Daoy (cell line): ENCODE measurements around the gene HMCES. TPM values are rescaled to one million over a fixed set of nuclear protein-coding genes. Genes with fewer than 3 reads are reported as not detected.
A peak's percentile ranks its signal among the peaks of the same experiment; 100 is the strongest.

Source experiments
- DNase-seq: peaks from one replicate; pipeline ENCODE4 v3.0.0-alpha.2; 2015; ENCODE audit warnings: low read depth
- total RNA-seq: library from RNA; depleted of rRNA; stranded (reverse); fragments of >200 nt; shearing (Covaris generic); gene quantifications from 2 replicates; pipeline ENCODE4 v1.2.3, GENCODE V29; 2014

Gene HMCES
- total RNA-seq, 1 experiment from 2014 or later = 35.8 TPM

DNA sequence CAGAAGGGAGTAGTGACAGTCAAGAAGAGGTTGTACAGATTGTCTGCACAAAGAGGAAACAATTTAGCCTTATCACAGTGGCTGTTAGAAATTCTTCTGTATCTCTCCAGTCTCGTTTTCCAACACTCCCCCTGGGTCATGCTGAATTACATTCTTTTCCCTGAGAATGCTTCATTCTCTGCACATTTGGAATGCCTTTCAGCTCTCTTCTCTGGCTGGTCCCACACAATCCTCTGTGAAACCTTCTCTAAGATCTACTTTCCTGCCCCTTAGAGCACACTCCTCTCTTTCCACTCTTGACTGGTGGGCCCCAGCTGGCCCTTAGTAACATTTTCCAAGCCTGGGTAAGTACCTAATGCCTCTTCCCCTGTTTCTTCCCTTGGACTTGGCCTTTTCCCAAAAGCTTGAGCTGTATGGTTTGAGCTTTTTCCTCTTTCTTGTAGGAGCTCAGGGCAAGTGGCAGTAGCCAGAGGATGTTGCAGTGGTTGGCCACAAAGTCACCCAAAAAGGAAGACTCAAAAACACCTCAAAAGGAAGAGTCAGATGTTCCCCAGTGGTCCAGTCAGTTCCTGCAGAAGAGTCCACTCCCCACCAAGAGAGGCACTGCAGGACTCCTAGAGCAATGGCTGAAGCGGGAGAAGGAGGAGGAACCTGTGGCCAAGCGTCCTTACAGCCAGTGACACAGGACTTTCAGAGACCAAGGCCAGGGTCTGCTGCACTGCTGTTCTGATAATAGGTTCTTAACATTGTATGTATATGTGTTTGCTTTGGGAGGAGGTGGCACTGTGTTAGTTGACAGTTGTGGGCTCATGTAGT is 25.7 kb downstream of the HMCES start:
- DNase-seq = no peak

DNA sequence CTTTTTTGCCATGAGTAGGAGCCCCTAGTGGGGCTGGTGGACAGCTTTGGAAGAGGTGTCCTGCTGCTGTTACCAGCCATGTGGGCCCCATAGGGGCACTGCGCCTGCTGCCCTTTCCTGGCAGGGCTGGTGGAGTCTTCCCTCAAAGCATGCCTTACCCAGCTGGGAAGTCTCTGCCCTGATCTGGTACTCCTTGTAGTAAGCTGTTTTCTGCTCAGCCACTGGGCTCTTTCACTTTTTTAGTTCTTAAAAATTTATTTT is 26.2 kb downstream of the HMCES start:
- DNase-seq = no peak

DNA sequence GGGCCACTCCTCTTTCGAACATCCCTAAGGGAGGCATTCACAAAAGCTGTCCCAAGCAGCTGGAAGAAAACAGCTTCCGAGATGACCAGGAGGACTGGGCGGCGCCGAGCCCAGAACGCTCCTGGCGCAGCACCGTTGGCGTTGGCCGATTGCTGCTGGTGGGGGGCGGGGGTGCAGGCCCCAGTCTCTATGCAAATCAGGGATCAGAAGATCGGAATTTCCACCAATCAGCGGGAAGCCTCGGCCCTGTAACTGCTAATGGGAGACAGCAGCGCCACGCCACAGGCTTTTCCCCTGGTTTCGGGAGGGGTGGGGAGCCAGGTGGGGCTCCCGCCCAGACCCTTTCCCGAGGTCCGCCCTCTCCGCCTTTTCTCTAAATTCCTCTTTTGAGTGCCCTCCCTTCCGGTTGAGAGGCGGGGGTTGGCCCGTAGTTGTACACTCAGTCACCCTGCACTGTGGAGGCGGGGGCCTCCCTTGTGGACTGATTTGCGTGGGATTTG is 27.0 kb downstream of the HMCES start:
- peak; percentile 84 for DNase-seq

DNA sequence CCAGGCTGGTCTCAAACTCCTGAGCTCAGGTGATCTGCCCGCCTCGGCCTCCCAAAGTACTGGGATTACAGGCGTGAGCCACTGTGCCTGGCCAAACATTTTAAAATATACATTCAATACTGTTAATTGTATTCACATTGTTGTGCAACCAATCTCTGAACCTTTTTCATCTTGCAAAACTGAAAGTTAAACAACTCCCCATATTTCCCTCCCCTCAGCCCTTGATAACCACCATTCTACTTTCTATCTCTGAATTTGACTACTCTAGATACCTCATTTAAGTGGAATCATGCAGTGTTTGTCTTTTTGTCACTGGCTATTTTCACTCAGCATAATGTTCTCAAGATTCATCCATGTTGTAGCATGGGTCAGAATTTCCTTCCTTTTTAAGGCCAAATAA is 30.0 kb downstream of the HMCES start:
- no peak for DNase-seq

DNA sequence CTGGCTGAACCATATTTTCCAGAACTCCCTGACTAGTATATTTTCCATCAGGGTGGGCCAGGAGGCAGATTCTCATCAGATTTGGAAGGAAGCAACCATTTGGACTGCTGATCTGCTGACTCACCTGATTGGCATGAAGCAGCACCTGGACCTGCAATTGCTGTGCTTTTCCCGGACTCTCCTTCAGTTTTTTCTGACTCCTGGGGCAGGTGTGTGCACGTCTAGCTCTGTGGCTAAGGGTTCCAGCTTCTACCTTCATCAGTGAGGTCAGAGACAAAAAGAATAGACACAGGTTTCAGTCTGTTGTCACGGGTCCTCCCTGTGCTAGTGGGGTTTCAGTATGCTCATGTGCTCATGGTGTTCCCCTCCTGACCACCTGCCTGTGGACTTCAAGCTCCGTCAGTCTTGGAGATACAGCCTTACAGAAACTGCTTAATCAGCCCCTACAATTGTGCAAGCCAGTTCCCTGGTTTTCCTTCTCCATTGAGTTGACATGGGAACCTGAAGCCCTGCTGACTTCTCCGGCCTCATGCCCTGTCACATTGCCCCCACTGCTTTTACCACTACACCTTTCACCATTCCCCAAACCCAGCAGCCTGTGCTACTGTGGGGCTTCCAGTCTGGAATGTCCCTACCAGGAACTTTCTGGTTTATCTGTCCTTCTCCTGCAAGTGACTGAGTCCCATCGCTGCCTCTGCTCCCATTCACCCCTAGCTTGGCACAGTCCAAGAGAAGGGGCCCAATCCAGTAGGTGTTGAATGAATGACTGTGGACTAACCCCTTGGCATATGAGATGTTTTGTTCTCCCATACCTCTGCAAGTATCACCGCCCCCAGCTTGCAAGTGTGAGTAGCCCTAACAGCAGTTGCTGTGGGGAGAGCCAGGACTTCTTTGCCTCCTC is 31.7 kb downstream of the HMCES start:
- DNase-seq = no peak

DNA sequence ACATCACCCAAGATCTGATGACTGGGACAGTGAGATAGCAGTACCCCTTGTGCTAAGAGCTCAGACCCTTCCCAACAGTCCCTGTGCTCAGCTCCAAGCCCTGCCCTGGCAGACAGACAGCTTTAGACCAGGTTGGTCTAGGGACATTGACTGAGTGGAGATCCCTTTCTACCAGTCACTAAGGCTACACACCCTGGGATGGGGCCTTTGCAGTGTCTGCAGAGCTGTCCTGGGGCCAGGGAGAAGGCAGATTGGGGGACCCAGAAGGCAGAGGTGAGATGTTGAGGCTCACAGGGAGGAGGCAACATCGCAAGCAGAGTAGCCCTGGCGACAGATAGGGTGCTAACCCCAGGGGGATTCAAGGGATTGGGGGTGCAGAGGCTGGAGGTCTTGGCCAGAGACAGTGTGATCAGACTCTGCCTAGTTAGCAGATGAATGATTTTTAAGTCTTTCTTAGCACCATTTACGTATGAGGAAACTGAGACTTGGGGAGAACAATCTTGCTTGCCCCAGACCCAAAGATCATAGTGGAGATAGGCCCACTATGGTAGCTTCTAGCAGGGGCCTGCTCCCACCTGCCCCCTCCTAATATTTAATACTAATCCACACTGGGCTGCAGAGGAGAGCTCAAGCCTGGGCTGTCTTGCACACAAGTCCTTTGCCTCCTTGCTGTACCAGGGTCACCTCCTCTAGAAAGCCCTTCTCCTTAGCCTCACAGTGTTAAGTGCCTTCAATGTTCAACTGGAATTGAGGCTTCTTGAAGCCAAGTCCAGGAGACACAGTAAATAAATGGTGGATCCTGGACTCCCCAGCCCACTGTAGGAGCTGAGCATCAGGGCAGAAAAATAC is 32.6 kb downstream of the HMCES start:
- no peak for DNase-seq

DNA sequence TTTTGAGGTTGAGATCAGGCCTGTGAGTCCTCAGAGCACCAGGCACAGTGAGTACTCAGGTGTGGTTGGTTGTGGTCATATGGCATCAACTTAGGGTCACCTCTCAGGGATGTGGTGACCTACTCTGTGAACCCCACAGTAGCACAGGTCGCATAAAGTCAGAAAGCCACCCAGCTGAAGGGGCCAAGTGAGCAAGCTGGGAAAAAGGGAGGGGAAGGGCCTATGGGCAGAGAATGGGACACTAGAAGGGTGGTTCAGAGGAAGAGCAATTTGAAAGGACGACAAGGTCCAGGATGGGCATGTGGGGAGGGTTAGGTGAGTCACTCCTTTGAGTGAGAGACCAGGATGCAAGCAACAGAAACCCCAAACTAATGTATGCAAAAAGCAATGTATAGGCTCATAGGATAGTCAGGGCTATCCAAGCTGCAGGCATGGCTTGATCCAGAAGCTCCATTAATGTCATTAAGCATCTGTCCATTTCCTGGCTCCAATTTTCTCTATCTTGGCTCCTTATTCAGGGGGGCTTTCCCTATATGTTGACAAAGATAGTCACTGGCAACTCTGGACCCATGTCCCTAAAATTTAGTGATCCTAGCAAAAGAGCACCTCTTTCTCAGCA is 33.5 kb downstream of the HMCES start:
- no peak for DNase-seq

DNA sequence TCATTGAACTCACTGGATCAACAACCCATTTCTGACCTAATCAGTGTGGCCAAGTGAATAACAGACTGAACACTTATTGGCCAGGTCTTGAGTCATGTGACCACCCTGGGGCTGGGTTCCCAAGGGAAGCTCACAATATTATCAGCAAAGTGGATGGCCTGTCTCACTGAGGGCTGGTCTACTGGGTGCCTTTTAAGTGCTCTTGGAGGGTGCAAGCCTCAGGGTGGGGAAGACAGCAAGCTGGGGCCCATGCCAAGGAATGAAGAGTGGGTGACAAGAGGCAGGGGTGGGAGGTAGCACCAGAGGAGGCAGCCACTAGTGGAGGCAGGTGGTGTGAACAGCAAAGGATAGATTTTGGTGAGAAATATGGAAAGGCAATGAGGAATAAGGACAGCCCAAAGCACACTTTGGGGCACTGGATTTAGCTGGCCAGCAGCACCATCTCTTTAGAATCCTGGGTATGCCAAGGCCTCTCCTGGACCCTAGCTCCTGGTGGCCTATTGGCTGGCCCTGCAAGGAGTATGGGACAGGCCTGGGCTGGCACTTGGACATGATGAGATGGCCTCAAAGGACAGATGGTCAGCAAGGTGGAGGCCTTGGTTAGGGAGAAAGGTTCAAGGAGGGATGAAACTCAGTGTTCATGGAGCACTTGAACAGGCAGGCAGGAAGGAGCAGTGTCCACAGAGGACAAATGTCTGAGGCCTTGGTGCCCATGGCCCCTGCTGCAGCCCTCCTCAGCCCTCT is 34.2 kb downstream of the HMCES start:
- DNase-seq = no peak

DNA sequence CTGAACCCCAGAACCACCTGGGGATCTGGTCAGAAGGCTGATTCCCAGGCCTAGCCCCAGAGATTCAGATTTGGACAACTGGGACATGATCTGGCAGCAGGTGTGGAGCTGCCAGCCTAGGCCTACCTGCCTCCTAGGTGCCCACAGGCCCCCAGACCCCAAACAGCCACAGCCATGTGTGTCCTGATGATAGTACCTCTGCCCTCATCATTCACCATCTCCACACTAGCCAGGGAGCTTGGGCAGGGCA is 34.7 kb downstream of the HMCES start:
- DNase-seq = peak; percentile 15

DNA sequence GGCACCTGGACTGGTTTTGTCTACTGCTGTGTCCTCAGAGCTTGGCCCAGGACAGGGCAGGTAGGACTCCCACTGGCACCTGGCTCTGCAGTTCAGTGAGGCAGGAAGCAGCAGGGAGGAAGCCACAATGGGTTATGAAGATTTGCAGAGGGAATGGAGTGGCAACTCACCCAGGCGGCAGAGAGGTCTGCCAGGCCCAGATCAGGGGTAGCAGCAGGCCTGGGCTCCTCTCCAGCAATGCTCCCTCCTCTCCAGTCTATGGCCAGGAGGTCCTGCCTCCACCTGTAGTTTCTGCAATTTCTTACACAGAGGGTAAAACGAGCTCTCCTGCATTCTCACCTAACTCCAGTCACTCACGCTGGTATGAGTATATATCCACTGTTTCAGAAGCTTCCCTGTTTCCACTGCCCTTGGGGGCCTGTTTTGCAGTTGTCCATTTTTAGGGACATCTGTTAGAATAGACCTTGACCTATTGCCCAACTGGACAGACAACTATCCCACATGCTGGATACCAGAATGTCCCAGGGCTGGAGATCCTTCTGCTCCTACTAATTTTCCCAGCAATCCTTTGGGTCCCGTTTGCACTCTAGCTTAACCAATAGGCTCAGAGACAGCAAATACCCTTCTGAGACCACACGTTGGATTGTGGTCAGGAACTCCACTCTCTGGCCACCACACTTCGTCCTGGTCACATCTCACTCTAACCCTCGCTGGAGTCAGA is 35.2 kb downstream of the HMCES start:
- peak; percentile 27 for DNase-seq

DNA sequence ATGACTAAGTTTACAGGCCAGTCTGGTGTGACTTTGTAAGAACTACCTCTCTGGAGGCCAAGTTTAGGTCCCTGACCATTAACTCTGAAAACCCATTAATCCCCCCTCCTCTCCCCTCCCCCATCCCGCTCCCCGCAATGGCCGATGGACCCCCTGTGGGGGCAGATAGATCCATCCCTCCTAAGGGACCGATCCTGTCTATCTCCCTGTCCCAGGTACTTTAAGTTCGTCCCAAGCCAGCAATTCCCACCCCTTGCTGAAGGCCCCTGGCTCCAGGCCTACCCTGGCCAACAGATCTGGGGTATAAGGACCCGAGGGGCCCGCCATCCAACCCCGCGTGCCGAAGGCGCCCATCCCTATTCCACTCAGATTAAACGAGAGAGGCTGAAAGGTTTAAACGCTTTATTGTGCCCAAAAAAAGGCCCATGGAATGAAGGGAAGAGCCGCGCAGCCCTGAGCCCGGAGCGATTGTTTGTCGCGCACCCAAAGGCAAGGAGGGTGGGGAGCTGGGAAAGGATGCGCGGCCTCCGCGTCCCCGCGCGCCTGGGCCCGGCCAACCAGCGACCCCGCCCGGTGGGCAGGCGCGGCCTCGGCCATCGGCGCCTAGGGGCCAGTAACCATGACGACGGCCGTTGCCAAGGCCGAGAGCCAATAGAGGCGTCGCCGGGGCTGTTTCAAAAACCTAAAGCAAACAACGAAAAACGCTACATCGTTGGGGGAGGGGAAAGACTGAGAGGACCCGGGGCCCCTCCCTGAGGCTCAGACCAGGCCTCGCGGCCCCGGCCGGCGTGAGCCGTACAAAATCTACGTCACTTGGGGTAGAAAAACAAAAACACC is 35.9 kb downstream of the HMCES start:
- DNase-seq = peak; percentile 95

DNA sequence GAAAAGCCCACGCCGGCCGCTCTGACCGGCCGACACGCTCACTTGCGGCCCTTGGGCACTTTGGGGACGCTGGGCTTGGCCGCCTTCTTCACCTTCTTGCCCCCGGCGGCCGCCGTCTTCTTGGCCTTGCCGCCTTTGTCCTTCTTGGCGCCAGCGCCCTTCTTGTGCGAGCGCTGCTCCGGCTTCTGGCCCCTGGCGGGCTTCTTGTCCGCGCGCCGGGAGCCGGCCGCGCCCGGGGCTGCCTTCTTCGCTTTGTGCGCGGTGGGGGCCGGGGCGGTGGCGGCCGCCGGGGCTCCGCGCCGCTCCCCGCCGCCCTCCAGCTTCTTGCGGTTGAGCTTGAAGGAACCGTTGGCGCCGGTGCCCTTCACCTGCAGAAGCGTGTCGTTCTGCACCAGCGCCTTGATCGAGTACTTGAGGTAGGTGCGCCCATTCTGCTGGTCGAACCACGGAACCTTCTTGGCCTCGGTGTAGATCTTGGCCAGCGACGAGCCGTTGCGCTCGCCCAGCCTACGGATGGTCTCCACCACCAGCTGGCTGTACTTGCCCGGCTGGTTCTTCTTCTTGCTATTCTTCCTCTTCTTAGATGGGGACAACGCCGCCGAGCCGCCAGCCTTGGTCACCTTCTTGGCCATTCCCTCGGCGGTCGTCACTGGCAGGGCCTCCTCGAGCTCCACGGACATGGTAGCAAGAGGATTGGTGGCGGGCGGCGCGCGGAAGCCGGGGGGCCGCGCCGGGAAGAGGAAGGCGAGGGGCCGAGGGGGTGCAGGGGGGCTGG is 36.7 kb downstream of the HMCES start:
- peak; percentile 42 for DNase-seq

DNA sequence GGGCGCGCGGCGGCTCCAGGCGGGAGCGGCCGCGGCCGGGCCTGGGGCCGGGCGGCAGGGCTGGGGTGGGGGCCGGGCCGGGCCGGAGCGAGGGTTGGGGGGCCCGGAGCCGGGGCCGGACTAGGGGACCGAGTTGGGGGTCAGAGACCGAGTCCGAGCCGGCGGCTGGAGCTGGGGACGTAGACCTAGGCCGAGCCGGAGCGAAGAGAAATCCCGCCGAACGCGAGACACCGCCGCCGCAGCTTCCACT is 37.3 kb downstream of the HMCES start:
- DNase-seq = no peak

DNA sequence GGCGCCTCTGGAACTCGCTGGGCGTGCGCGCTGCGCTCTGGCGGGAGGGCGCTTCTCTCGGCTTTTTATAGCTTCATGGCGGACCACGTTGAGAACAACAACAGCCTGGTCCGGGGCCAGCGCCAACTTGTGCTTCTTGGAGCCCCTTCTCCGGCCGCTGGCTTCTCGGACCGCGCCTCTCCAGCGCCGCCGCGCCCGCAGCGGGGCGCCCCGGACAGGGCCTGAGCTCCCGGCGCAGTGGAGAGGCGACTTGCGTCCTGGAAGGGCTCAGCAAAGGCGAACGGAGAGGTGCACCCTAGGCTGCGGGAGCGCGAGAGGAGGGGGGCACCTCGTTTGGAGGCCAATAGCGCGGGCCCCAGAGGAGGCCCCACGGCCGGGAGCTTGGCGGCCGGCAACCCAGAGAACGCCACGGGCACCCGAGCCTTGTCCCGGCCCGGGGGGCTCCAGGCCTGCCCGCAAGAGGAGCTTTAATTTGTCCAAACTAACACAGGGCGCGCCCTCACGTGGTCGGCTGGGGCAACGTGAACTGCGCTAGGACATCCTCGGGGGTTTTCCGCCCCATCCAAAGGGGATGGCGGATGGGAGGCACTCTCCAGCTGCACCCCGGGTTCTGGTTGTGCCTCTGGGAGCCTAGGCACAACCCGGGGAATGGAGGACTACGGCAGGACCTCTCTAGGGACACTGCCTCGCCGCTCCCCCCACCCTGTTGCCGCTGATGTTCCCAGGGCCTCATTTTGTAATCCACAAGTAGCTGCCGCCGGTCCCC is 37.8 kb downstream of the HMCES start:
- DNase-seq = peak; percentile 87

DNA sequence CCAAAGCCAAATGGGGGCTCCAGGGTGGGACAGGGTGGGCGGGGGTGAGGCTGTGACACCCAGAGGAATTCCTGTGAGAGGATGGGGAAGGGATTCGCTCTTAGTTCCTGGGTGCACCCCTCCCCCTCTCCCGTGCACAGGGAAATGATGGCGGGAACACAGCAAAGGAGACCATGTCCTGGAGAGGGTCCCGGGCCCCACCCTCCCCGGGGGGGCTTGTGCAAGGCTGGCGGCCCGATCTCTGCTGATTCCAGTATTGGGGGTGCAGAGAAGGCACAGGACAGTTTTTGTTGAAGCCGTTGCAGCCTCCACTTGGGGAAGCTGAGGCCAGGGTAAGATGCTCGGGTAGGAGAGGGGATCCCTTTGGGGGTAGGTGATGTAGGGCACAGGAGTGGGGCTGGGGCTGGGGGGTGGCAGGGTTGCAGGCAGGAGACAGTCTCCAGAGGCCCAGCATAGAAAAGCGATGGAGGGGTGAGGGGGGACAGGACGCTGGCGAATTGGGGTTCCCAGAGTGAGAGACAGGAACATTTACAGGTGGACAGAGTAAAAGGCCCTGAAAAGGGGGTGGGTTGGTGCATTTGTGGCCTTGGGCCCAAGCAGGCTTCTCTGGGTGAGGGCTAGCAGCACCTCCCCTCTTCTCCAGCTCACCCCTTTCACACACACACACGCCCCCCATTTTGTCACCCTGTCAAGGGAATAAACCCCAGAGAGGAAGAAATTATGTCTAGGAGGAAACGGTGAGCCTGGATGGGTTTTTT is 38.5 kb downstream of the HMCES start:
- no peak for DNase-seq

DNA sequence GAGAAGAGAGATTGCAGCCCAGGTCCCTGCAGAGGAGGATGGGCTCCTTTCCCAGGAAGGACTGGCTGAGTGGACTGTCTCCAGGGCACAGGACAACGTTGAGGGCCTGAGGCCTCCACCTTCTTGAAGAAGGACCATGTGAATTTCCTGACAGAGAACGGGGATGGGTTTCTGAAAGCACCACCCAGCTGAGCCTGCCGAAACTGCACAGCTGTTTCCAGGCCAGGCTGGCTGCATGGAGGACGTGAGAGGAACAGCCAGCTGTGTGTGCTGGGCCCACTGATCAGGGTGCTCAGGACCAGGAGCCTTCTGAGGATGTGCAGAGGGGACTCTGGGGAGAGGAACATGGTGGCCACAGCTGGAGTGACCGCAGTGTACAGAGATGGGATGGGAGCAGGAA is 39.2 kb downstream of the HMCES start:
- no peak for DNase-seq

DNA sequence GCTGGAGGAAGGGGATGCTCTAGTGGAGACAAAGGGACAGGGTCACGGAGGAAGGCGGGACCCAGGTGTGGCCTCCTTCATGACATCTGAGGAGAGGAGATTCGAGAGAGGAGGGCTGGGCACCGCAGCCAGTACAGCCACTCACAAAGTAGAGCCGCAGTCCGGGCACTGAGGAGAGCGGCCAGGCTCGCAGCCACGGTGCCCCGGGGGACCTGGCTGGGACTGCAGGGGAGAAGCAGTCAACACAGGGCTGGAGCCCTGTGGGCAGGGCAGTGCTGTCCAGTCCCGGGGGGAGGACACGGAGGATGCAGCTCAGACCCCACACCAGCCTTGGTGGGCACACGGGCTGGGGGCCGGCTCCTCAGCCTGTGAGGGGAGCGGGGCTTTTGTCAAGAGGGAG is 40.3 kb downstream of the HMCES start:
- DNase-seq = no peak

DNA sequence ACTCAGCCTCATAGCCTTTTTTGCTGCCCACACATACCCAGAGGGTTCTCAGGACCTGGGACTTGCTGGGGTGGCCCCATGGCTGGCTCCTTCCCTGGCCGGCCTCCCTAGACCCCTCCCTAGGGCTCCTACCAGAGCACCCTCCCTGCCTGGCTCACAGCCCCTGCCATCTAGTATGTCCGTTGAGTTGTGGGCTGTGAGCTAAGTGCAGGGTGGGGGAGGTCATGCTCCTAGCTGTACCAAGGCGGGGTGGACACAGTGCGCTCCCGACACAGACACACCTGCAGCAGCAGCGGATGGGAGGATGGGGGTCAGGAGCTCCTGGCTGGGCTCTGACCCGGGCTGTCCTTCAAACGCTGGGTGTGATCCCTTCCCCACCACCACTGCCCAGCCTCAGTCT is 41.6 kb downstream of the HMCES start:
- no peak for DNase-seq
